K562 (cell line): ENCODE measurements around the gene POLR2H. TPM values are rescaled to one million over a fixed set of nuclear protein-coding genes. Genes with fewer than 3 reads are reported as not detected.

ENCODE experiments used
- CBX1 ChIP-seq: sonication (generic); IDR thresholded peaks from 2 replicates; pipeline ENCODE4 v1.6.1; 2016; ENCODE audit warnings: antibody characterized with exemption, low read depth, mild to moderate bottlenecking
- CBX5 ChIP-seq: IDR thresholded peaks from 2 replicates; pipeline ENCODE4 v1.6.1; 2014; ENCODE audit warnings: low read depth, borderline replicate concordance
- CEBPB ChIP-seq: fragments of 450-650 bp; IDR thresholded peaks from 2 replicates; pipeline ENCODE4 v1.6.1; 2016; ENCODE audit warnings: missing genetic modification characterization, missing compliant biosample characterization
- CXXC5 ChIP-seq: fragments of 250-450 bp; sonication (Bioruptor Pico); IDR thresholded peaks from 2 replicates; pipeline ENCODE4 v1.8.0; 2022; ENCODE audit warnings: inconsistent platforms, mild to moderate bottlenecking, moderate library complexity
- DPF2 ChIP-seq: fragments of 450-650 bp; IDR thresholded peaks from 2 replicates; pipeline ENCODE4 v1.6.1; 2016
- GABPA ChIP-seq: fragments of 200-800 bp; sonication (Bioruptor generic); conservative IDR thresholded peaks from 2 replicates; pipeline ENCODE4 v1.6.1; 2016; ENCODE audit warnings: low read depth, missing genetic modification characterization, missing compliant biosample characterization
- HDAC2 ChIP-seq: fragments of 450-650 bp; IDR thresholded peaks from 2 replicates; pipeline ENCODE4 v1.6.1; 2016; ENCODE audit warnings: mild to moderate bottlenecking
- HDAC8 ChIP-seq: fragments of 450-650 bp; IDR thresholded peaks from 2 replicates; pipeline ENCODE4 v1.6.1; 2016; ENCODE audit warnings: mild to moderate bottlenecking, missing genetic modification characterization, moderate library complexity, missing compliant biosample characterization
- HNRNPK ChIP-seq: fragments of 200-400 bp; formaldehyde crosslinking; IDR thresholded peaks from one replicate; pipeline ENCODE4 v1.6.1; 2018; ENCODE audit warnings: mild to moderate bottlenecking, low read depth, low read length; ENCODE audit not compliant: poor library complexity, severe bottlenecking
- JUN ChIP-seq, 2 experiments: sonication (generic) in 1 of 2; formaldehyde crosslinking in 1 of 2; IDR thresholded peaks; 2 replicates each; pipeline versions ENCODE4 v1.6.1 to v1.8.0; 2012 to 2022; ENCODE audit warnings: borderline replicate concordance in 2 of 2, mild to moderate bottlenecking in 2 of 2, improper control_type of control experiment in 1 of 2, low read depth in 1 of 2, low read length in 1 of 2, missing genetic modification reagents in 1 of 2
- JUND ChIP-seq, 2 experiments: IDR thresholded peaks; 2 replicates in 1 of 2; 3 replicates in 1 of 2; pipeline ENCODE4 v1.6.1; 2011; ENCODE audit warnings: borderline replicate concordance in 2 of 2, low read depth in 2 of 2, low read length in 2 of 2, improper control_type of control experiment in 1 of 2, missing biosample characterization in 1 of 2, missing genetic modification characterization in 1 of 2, missing genetic modification reagents in 1 of 2
- LCOR ChIP-seq: sonication (generic); formaldehyde crosslinking; IDR thresholded peaks from 2 replicates; pipeline ENCODE4 v1.8.0; 2022; ENCODE audit warnings: mild to moderate bottlenecking, missing genetic modification reagents
- LEF1 ChIP-seq: fragments of 450-650 bp; IDR thresholded peaks from 2 replicates; pipeline ENCODE4 v1.6.1; 2016; ENCODE audit warnings: mild to moderate bottlenecking
- MEIS2 ChIP-seq: fragments of 450-650 bp; IDR thresholded peaks from 2 replicates; pipeline ENCODE4 v1.6.1; 2014; ENCODE audit warnings: mild to moderate bottlenecking; ENCODE audit not compliant: partially characterized antibody
- MTA3 ChIP-seq: fragments of 450-650 bp; formaldehyde crosslinking; IDR thresholded peaks from 2 replicates; pipeline ENCODE4 v1.6.1; 2017; ENCODE audit warnings: mild to moderate bottlenecking, borderline replicate concordance
- RBFOX2 ChIP-seq: fragments of 200-400 bp; formaldehyde crosslinking; IDR thresholded peaks from 2 replicates; pipeline ENCODE4 v1.6.1; 2017; ENCODE audit warnings: low read depth, mild to moderate bottlenecking, low read length, moderate library complexity
- RCOR1 ChIP-seq, 2 experiments: IDR thresholded peaks; 2 replicates each; pipeline ENCODE4 v1.6.1; 2012; ENCODE audit warnings: low read depth in 2 of 2, low read length in 2 of 2, borderline replicate concordance in 1 of 2, improper control_type of control experiment in 1 of 2
- SMARCE1 ChIP-seq: fragments of 450-650 bp; IDR thresholded peaks from 2 replicates; pipeline ENCODE4 v1.7.1; 2016; ENCODE audit warnings: mild to moderate bottlenecking
- TCF3 ChIP-seq: sonication (generic); formaldehyde crosslinking; IDR thresholded peaks from 2 replicates; pipeline ENCODE4 v1.4.0; 2020; ENCODE audit warnings: mild to moderate bottlenecking, missing genetic modification reagents
- THAP12 ChIP-seq: fragments of 250-450 bp; sonication (Bioruptor Pico); IDR thresholded peaks from 2 replicates; pipeline ENCODE4 v1.9.0; 2021; ENCODE audit warnings: mild to moderate bottlenecking, inconsistent platforms
- ZEB2 ChIP-seq: fragments of 450-650 bp; IDR thresholded peaks from 2 replicates; pipeline ENCODE4 v1.6.1; 2016
- ZKSCAN8 ChIP-seq: fragments of 200-800 bp; sonication (Bioruptor generic); IDR thresholded peaks from 2 replicates; pipeline ENCODE4 v1.6.1; 2016; ENCODE audit warnings: missing genetic modification characterization, missing compliant biosample characterization
- ZNF584 ChIP-seq: fragments of 200-800 bp; sonication (Bioruptor generic); IDR thresholded peaks from 2 replicates; pipeline ENCODE4 v1.6.1; 2016; ENCODE audit warnings: low read depth, mild to moderate bottlenecking, missing genetic modification characterization, missing compliant biosample characterization
- ZZZ3 ChIP-seq: fragments of 450-650 bp; IDR thresholded peaks from 2 replicates; pipeline ENCODE4 v1.6.1; 2016; ENCODE audit warnings: antibody characterized with exemption, mild to moderate bottlenecking, moderate library complexity
- polyA plus RNA-seq, 8 experiments: library from polyadenylated mRNA; depleted of rRNA in 4 of 8; stranded (reverse) in 5 of 8; unstranded in 3 of 8; fragments of >200 nt; fragmentation: Nextera tagmentation in 2 of 8; fragmentation: Illumina TruSeq in 1 of 8; extraction: Ambion mirVana in 2 of 8; extraction: Trizol in 1 of 8; gene quantifications; 2 replicates each; pipeline versions ENCODE4 v1.2.1 to v1.2.3, GENCODE V29; 2011 to 2014; ENCODE audit warnings: inconsistent platforms in 1 of 8, missing spikeins in 1 of 8
- total RNA-seq, 7 experiments: library from RNA; depleted of rRNA in 6 of 7; stranded (reverse); fragments of >200 nt in 6 of 7; fragmentation: Illumina TruSeq in 2 of 7; extraction: Trizol in 2 of 7; gene quantifications; 2 replicates each; pipeline versions ENCODE4 v1.2.1 to v1.2.3, GENCODE V29; 2011 to 2021; ENCODE audit warnings: low replicate concordance in 1 of 7
- TF ChIP-seq, protein P1 (sequence below): fragments of 450-650 bp; IDR thresholded peaks from 2 replicates; pipeline ENCODE4 v1.7.0; 2016; ENCODE audit warnings: borderline replicate concordance

The POLR2H gene
- total and polyA plus RNA-seq, 9 of the 15 experiments (the other 6 are each of a cell fraction or from before 2014, with no cell fraction given), result 128 to 512 (median 220) TPM

GRCh38 chr3:184334470-184335158 lies 26.9 kb upstream of the POLR2H start (continued):
- TF ChIP-seq JUND (IDR thresholded peaks at IDR 0.05; ENCODE audit: borderline replicate concordance, low read depth, low read length) (peak; percentile 93), JUND (tag; IDR thresholded peaks at IDR 0.05; ENCODE audit: borderline replicate concordance, low read depth, low read length) (peak; percentile 84; the same call in 2 of the 3 replicates), ZEB2 (peak; percentile 42; the same call in 1 of the 2 replicates), ZZZ3 (no peak), MTA3 (peak; percentile 43; the same call in 1 of the 2 replicates), RCOR1 (IDR thresholded peaks at IDR 0.05; ENCODE audit: borderline replicate concordance in 1 of 2, low read depth in 2 of 2, low read length in 2 of 2) (peak in 1 of 2 experiments; percentile 58; a peak in 1 of 4 replicates), HDAC2 (0 out of 2 replicates have a peak, but pooled peaks have one; percentile 29), MEIS2 (peak; percentile 73), RBFOX2 (peak; percentile 60), CEBPB (tag) (no peak), GABPA (no peak), HNRNPK (no peak), HDAC8 (no peak), LEF1 (no peak), JUN (IDR thresholded peaks at IDR 0.05; ENCODE audit: borderline replicate concordance, low read depth, low read length) (peak; percentile 77), JUN (CRISPR knock-in tag; IDR thresholded peaks at IDR 0.05; ENCODE audit: borderline replicate concordance) (no peak), TCF3 (0 out of 2 replicates have a peak, but pooled peaks have one; percentile 32), DPF2 (peak; percentile 83), LCOR (no peak), ZKSCAN8 (no peak), CBX1 (no peak), THAP12 (CRISPR knock-in tag) (no peak), CBX5 (no peak), SMARCE1 (peak; percentile 79), ZNF584 (0 out of 2 replicates have a peak, but pooled peaks have one; percentile 20), CXXC5 (CRISPR knock-in tag) (peak; percentile 38; the same call in 1 of the 2 replicates)
- TF ChIP-seq, protein P1, sequence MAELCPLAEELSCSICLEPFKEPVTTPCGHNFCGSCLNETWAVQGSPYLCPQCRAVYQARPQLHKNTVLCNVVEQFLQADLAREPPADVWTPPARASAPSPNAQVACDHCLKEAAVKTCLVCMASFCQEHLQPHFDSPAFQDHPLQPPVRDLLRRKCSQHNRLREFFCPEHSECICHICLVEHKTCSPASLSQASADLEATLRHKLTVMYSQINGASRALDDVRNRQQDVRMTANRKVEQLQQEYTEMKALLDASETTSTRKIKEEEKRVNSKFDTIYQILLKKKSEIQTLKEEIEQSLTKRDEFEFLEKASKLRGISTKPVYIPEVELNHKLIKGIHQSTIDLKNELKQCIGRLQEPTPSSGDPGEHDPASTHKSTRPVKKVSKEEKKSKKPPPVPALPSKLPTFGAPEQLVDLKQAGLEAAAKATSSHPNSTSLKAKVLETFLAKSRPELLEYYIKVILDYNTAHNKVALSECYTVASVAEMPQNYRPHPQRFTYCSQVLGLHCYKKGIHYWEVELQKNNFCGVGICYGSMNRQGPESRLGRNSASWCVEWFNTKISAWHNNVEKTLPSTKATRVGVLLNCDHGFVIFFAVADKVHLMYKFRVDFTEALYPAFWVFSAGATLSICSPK, result no peak
